Retinal pigment epithelial cell (primary cell): ENCODE data around the gene PPP1R1B.

Experiments used
- DNase-seq: peaks from one replicate; pipeline ENCODE4 v3.0.0-alpha.2; 2010; ENCODE audit warnings: low read depth
- H3K4me3 ChIP-seq: 2 replicates; pipeline ENCODE4 v1.5.1; 2011; ENCODE audit warnings: mild to moderate bottlenecking, low read length, control low read depth, moderate library complexity
- TF ChIP-seq, protein P1 (sequence below): conservative IDR thresholded peaks from 2 replicates; pipeline ENCODE4 v1.5.1; 2011; ENCODE audit warnings: low read depth, low read length, control low read depth, inconsistent platforms

The PPP1R1B gene

DNA sequence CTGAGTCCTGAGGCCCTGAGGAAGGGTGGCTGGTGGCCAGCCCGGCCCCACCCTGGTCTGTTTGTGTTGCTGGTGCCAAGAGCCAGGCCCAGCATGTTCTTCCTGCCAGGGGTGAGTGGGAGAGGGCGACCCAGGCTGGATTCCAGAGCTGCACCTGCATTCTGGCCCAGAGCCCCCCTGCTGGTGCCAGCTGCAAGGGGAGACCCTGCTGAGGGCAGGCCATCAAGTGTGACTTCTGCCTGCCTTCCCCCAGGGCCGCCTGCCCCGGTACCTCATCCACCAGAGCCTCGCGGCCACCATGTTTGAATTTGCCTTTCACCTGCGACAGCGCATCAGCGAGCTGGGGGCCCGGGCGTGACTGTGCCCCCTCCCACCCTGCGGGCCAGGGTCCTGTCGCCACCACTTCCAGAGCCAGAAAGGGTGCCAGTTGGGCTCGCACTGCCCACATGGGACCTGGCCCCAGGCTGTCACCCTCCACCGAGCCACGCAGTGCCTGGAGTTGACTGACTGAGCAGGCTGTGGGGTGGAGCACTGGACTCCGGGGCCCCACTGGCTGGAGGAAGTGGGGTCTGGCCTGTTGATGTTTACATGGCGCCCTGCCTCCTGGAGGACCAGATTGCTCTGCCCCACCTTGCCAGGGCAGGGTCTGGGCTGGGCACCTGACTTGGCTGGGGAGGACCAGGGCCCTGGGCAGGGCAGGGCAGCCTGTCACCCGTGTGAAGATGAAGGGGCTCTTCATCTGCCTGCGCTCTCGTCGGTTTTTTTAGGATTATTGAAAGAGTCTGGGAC lies 36.0 kb downstream of the PPP1R1B start:
- TF ChIP-seq, protein P1, sequence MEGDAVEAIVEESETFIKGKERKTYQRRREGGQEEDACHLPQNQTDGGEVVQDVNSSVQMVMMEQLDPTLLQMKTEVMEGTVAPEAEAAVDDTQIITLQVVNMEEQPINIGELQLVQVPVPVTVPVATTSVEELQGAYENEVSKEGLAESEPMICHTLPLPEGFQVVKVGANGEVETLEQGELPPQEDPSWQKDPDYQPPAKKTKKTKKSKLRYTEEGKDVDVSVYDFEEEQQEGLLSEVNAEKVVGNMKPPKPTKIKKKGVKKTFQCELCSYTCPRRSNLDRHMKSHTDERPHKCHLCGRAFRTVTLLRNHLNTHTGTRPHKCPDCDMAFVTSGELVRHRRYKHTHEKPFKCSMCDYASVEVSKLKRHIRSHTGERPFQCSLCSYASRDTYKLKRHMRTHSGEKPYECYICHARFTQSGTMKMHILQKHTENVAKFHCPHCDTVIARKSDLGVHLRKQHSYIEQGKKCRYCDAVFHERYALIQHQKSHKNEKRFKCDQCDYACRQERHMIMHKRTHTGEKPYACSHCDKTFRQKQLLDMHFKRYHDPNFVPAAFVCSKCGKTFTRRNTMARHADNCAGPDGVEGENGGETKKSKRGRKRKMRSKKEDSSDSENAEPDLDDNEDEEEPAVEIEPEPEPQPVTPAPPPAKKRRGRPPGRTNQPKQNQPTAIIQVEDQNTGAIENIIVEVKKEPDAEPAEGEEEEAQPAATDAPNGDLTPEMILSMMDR, result no peak
- H3K4me3 ChIP-seq, result no peak overlapping the region
- no peak for DNase-seq

DNA sequence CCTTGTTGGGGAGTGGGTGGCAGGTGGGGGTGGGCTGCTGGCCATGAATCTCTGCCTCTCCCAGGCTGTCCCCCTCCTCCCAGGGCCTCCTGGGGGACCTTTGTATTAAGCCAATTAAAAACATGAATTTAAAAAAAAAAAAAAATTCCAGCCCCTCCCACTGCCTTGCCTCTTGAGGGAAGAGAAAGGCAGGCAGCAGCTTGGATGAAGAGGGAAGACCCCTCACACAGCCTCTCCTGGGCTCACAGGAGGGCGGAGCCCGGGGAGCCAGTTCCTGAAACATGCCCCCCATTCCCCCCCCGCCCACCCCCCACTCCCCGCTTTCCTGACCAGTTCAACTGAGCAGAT lies 36.6 kb downstream of the PPP1R1B start:
- TF ChIP-seq, protein P1, result no peak
- H3K4me3 ChIP-seq, result no peak overlapping the region
- DNase-seq, result no peak

DNA sequence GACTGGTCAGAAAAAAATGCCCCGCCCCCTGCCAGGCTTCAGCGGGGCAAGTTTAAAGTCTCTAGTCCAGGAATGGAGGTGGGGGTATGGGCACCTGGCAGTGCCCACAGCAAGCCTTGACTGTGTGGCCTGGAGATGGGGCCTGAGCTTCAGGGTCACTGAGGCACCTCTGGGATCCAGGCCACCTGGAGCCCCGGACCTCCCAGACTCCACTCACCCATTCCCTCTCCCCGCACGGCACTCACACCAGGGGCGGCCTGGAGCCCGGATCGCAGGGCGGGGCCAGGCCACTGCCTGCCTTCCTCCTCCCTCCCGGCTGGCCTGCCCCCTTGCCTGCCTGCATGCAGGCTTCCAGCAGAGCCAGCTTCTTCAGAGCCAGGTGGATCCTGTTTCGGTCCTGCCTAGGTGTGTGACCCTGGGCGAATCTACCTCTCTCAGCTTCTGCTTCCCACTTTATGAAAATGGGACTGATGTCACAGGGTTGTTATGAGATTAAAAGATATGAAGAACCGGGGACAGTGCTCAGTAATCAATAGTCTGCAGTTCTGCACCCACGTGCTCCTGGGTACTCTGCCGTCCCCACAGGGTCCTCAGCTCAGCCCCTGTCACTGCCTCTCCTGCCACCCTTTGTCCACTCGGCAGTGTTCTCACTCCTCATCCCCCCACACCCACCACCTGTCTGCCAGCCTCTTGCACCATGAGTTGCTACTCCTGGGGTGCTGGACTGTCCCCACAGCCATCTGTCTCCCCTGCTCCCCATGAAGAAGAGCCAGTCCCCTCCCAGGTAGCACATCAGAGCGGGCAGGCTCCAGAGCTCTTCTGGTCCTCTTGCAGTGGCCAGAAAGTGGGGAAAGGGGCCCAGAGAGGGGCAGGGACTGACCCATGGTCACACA lies 37.2 kb downstream of the PPP1R1B start:
- DNase-seq, result no peak
- TF ChIP-seq, protein P1, result no peak
- no peak overlapping the region for H3K4me3 ChIP-seq

DNA sequence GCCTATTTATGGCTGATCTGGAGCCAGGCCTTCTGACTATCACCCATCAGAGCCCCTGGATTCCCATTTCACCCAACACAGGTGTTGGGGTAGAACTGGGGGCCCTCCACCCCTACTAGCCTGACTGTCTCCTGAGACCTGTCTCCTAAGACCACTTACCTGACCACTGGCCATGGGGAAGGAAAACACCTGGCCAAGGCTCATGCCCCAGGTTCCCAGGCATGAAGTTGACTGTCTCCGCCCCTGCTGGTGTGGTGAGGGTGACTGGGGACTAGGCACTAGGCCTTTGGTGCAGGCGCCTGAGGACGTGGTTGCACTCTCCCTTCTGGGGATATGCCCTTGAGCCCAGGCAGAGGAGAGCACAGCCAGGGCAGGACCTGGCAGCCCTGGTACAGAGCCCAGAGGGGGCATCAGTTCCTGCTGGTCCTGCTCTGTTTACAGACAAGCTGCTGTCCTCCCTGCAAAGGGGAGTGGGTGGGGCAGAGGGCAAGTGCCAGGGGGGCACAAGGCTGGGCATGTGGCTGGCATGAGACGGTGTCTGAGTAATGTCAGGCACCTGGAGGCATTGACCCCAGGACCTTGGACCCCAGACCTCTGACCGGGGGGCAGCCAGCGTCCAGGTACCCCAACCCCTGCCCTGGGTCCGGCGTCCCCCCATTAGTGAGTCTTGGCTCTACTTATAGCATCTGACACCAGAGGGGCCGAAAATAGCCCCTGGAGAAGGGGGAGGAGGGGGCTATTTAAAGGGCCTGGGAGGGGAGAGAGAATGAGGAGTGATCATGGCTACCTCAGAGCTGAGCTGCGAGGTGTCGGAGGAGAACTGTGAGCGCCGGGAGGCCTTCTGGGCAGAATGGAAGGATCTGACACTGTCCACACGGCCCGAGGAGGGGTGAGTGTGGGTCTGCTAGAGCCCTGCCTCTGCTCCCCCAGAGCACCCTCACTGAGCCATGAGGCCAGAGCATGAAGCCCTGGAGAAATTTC lies 38.1 kb downstream of the PPP1R1B start, which contains the start of gene TCAP:
Gene TCAP, plus strand, starts transcription at position 769 of the 981 bp plus-strand sequence. Its CDS starts 11 bp downstream, at position 780.
- TF ChIP-seq, protein P1, result no peak
- no peak for DNase-seq
- H3K4me3 ChIP-seq, result no peak within 1 kb of the TSS

DNA sequence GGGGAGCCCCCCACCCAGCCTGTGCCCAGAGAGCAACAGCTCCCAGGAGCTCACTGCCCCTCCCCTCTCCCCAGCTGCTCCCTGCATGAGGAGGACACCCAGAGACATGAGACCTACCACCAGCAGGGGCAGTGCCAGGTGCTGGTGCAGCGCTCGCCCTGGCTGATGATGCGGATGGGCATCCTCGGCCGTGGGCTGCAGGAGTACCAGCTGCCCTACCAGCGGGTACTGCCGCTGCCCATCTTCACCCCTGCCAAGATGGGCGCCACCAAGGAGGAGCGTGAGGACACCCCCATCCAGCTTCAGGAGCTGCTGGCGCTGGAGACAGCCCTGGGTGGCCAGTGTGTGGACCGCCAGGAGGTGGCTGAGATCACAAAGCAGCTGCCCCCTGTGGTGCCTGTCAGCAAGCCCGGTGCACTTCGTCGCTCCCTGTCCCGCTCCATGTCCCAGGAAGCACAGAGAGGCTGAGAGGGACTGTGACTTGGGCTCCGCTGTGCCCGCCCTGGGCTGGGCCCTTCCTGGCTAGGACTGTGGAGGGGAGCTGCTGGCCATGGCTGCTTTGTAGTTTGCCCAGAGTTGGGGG lies 39.0 kb downstream of the PPP1R1B start:
- H3K4me3 ChIP-seq, result no peak overlapping the region
- TF ChIP-seq, protein P1, result peak; percentile 13
- no peak for DNase-seq

DNA sequence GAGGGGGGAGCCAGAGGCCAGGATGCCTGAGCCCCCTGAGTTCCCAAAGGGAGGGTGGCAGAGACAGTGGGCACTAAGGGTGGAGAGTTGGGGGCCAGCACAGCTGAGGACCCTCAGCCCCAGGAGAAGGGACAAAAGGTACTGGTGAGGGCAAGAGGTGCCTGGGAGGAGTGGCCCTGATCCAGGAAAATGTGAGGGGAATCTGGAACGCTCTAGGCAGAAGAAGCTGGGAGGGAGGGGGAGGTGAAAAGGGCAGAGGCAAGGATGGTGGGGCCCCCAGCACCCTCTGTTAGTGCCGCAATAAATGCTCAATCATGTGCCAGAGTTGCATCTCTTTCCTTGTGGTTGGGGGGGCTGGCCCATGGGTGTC lies 39.5 kb downstream of the PPP1R1B start:
- TF ChIP-seq, protein P1, result no peak
- DNase-seq, result no peak
- no peak overlapping the region for H3K4me3 ChIP-seq
